ENCODE data around the gene SREBF2. TPM values are rescaled to one million over a fixed set of nuclear protein-coding genes. Genes with fewer than 3 reads are reported as not detected.

SREBF2 gene
- total RNA-seq, 3 donors from 2014 or later, result 20.8 to 33.5 (median 32.1) TPM

DNA sequence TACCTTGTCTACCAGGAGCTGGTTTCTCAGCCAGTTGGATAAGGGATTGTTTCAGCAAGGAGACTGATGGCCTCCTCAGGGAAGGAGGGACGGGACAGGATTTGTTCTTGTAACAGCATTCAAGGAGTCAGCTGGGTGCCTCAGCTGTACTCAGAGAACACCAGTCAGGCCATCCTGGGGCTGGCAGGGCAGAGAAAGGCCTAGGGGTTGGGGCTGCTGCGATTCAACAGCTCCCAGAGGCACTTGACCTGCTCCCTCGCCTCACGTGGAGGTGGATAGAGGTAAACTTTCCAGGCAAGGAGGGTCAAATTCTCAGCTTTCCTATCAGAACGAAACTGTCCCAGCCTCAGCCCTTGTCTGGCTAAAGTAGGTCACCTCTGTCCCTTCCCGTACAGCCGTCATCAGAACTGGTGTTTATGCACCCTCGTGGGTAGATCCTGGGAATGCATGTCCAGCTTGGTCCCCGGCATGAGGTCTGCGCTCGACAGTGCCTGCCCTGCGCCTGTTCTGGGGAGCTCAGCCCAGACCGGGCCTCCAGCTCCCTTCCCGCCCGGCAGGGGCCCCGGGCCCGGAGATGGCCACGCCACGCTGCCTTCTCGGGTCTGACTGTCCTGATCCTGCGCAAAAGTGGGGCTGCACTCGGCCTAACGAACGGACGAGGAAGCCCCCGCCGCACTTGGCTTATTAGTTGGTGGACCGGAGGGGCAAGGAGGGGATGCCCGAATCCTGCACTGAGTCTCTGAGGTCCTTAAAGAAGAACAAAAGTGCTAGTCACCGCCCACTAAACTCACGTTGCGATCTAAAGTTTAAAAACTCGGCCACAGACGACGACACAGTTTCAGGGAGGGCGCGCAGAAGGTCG is 33.2 kb upstream of the SREBF2 start:
- TF ChIP-seq, protein P1, sequence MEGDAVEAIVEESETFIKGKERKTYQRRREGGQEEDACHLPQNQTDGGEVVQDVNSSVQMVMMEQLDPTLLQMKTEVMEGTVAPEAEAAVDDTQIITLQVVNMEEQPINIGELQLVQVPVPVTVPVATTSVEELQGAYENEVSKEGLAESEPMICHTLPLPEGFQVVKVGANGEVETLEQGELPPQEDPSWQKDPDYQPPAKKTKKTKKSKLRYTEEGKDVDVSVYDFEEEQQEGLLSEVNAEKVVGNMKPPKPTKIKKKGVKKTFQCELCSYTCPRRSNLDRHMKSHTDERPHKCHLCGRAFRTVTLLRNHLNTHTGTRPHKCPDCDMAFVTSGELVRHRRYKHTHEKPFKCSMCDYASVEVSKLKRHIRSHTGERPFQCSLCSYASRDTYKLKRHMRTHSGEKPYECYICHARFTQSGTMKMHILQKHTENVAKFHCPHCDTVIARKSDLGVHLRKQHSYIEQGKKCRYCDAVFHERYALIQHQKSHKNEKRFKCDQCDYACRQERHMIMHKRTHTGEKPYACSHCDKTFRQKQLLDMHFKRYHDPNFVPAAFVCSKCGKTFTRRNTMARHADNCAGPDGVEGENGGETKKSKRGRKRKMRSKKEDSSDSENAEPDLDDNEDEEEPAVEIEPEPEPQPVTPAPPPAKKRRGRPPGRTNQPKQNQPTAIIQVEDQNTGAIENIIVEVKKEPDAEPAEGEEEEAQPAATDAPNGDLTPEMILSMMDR (IDR thresholded peaks at IDR 0.05), result peak in 1 of 3 donors; percentile 22
- TF ChIP-seq POLR2A (IDR thresholded peaks at IDR 0.05), result no peak
- no peak for TF ChIP-seq POLR2AphosphoS5 (IDR thresholded peaks at IDR 0.05)
- Histone ChIP-seq H3K4me1 (peaks cover 6 to 15% of the 10 kb centered on the region in 2 donors), H3K4me3 (peak overlapping the region; percentile 78 to 89 (median 87)), H3K27me3 (no peaks in the 10 kb centered on the region), H3K9me3 (no peaks in the 10 kb centered on the region), H3K27ac (peak overlapping the region; percentile 89 to 92), H3K36me3 (no peaks in the 10 kb centered on the region)
- peak in 1 of 2 donors; percentile 55 for DNase-seq (ENCODE audit: low spot score in 2 of 2)
- intact Hi-C loops (cut with DNase I; ENCODE audit: low total_unique reads), result no loop called here

DNA sequence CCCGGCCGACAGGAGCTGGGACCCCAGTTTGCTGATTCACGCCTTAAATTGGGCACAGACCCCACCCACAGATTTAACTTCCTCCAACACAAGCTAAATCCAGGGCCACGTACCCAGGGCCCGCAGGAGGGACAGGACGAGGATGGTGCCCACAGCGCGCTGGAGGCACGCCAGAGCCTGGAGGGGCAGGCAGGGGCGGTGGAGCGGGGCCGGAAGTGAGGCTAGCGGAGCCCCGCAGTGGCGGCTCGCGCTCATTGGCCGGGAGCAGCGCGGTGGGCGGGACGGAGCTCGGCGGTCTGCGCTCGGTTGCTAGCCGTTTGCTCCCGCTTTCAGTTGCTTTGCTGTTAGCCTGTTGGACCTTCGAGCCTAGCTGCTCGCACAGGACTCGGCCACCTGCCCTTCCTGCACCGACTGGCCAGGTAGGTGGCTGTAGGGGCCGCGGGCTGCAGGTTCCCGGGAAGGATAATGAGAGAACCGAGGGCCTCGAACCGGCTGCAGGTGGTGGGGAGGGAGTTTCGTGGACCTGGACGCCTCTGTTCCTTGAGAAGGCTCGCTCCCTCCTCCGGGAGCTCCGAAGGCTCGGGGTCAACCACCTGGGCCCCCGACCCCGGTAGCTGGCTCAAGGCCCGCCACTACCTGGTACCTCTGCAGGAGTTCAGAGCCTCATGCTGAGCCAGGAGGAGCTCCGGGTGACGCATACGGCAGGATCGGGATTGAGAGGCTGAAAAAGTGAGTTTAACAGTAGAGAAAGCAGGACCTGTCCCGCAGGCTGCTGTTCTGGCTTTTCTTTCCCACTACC is 32.4 kb upstream of the SREBF2 start, which contains the start of gene CCDC134:
Gene CCDC134, plus strand, starts transcription at position 332 of the 799 bp plus-strand sequence. CDS start 8,212 bp downstream, outside the sequence.
- Histone ChIP-seq H3K4me3 (peak within 1 kb of the TSS; percentile 78 to 89 (median 87)), H3K27me3 (no peaks in the 10 kb centered on the region), H3K27ac (peak within 1 kb of the TSS; percentile 89 to 92), H3K36me3 (no peaks in the 10 kb centered on the region), H3K9me3 (no peaks in the 10 kb centered on the region), H3K4me1 (peaks cover 6 to 15% of the 10 kb centered on the region in 2 donors)
- peak; percentile 84 to 91 for DNase-seq (ENCODE audit: low spot score in 2 of 2)
- TF ChIP-seq, protein P1 (IDR thresholded peaks at IDR 0.05), result no peak
- TF ChIP-seq POLR2AphosphoS5 (IDR thresholded peaks at IDR 0.05) (peak; percentile 64 to 89 (median 83)), POLR2A (IDR thresholded peaks at IDR 0.05) (peak; percentile 49)
- intact Hi-C loops (cut with DNase I; ENCODE audit: low total_unique reads), result no loop called here

DNA sequence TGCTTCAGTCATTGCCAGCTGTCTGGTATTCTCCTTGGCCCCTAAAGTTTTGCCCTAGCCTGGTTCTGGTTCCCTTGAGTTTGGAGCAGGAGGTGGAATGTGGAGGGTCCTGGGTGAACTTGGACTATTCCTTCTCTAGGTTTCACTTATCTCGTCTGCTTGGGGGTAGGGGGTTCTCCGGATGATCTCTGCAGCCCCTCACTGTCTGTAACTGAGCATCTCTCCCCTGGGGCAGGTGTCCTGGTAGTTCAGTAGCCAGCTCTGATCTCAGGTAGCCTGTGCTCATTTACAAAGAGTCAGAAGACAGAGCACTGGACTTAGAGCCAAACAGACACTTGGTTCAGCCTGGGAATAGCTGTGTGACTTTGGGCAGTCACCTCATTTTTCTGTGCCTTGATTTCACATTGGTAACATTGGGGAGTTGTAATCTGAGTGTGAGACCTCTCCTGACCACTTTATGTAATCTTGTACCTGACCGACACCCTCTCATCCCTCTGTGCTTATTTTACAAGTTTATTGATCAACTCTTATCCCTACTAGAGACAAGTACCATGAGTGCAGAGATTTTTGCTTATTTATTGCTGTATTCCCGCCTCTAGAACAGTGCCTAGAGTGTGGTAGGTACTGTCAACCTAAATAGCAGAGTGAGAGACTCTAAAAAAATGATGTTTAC is 31.6 kb upstream of the SREBF2 start:
- Histone ChIP-seq H3K27ac (peak overlapping the region; percentile 89 to 92), H3K36me3 (no peaks in the 10 kb centered on the region), H3K27me3 (no peaks in the 10 kb centered on the region), H3K4me3 (peak overlapping the region; percentile 78 to 89 (median 87)), H3K9me3 (no peaks in the 10 kb centered on the region), H3K4me1 (peaks cover 6 to 15% of the 10 kb centered on the region in 2 donors)
- no peak for DNase-seq (ENCODE audit: low spot score in 2 of 2)
- intact Hi-C loops (cut with DNase I; ENCODE audit: low total_unique reads), result no loop called here
- TF ChIP-seq POLR2A (IDR thresholded peaks at IDR 0.05) (no peak), POLR2AphosphoS5 (IDR thresholded peaks at IDR 0.05) (no peak)
- TF ChIP-seq, protein P1 (IDR thresholded peaks at IDR 0.05), result no peak

DNA sequence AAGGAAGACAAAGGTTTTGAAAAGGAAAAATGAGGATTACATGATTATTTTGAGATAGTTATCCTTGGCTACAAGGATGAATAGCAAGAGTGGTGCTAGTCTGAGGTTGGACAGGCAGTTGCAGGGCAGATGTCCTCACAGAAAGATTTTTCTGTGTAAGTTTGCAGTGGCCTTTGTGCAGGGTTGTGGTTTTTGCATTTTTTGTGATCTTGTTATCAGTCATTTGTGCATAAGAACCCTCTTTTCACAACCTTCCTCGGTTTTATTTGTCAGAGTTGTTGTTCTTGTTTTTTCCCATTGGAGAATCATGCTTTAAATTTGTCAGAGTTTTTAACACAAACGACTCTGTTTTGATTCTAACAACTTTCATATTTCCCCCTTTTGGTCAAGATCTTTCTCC is 31.0 kb upstream of the SREBF2 start:
- Histone ChIP-seq H3K27ac (peak overlapping the region in 1 of 2 donors; percentile 92), H3K4me1 (peaks cover 6 to 15% of the 10 kb centered on the region in 2 donors), H3K9me3 (no peaks in the 10 kb centered on the region), H3K4me3 (peak overlapping the region in 1 of 3 donors; percentile 87), H3K27me3 (no peaks in the 10 kb centered on the region), H3K36me3 (no peaks in the 10 kb centered on the region)
- DNase-seq (ENCODE audit: low spot score in 2 of 2), result no peak
- intact Hi-C loops (cut with DNase I; ENCODE audit: low total_unique reads), result no loop called here
- no peak for TF ChIP-seq POLR2AphosphoS5 (IDR thresholded peaks at IDR 0.05)
- TF ChIP-seq POLR2A (IDR thresholded peaks at IDR 0.05), result no peak
- TF ChIP-seq, protein P1 (IDR thresholded peaks at IDR 0.05), result no peak
